Measurements from ENCODE around the gene GRAP2.
"Not testable (repeated sequence)": the region's sequence is repeated elsewhere in the genome, so short reads cannot be mapped to it uniquely, and the experiment has no call there.

GRAP2 gene

DNA sequence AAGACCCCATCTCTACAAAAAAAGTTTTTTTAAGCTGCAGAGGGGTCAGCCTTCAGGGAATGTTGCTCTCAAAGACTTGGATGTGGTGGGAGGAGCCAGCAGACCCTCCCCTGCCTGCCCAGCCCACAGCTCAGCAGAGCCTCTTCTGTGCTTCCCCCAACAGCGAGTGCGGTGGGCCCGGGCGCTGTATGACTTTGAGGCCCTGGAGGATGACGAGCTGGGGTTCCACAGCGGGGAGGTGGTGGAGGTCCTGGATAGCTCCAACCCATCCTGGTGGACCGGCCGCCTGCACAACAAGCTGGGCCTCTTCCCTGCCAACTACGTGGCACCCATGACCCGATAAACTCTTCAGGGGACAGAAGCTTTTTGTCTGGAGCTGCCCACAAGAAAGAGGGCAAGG lies 69.9 kb downstream of the GRAP2 start:
- DNase-seq = no peak

GRCh38 chr22:39972641-39973040 lies 71.8 kb downstream of the GRAP2 start:
- no peak for DNase-seq

DNA sequence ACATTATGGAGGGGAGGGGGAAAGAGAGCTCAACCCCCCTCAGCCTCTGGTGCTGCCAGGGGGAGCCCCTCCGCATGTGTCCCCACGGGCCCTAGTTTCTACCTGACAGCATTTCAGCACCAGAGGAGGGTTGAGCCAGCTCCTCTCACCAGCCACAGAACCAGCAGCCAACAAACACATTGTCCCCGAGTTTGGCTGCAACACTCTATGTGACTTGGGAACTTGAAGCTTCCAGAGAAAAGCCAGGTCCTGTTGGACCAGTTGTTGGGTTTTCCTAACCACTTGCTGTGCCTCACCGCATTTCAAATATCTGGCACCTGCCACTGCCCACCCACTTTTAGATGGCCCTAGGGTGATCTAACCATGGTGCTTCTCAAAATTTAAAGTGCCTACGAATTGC lies 72.8 kb downstream of the GRAP2 start:
- no peak for DNase-seq

- no peak for DNase-seq
These were observed 73.2 kb downstream of the GRAP2 start for GRCh38 chr22:39974065-39974464.

DNA sequence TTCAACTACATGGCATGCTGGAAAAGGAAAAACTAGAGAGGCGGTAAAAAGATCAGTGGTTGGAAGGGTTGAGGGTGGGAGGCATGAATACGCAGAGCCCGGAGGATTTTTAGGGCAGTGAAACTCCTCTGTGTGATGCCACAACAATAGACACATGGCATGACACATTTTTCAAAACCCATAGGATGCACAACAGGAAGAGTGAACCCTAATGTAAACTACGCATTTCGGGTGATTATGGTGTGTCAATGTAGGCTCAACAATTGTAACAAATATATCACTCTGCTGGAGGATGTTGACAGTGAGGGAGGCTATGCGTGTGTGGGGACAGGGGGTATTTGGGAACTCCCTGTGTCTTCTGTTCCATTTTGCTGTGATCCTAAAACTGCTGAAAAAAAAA lies 78.2 kb downstream of the GRAP2 start:
- DNase-seq = no peak

- no peak for DNase-seq
These were observed 78.6 kb downstream of the GRAP2 start for GRCh38 chr22:39979458-39979857.

GRCh38 chr22:39980596-39980995 lies 79.7 kb downstream of the GRAP2 start:
- no peak for DNase-seq

- no peak for DNase-seq
These were observed 82.5 kb downstream of the GRAP2 start for GRCh38 chr22:39983346-39983745.

GRCh38 chr22:39984006-39984405 lies 83.1 kb downstream of the GRAP2 start:
- no peak for DNase-seq

DNA sequence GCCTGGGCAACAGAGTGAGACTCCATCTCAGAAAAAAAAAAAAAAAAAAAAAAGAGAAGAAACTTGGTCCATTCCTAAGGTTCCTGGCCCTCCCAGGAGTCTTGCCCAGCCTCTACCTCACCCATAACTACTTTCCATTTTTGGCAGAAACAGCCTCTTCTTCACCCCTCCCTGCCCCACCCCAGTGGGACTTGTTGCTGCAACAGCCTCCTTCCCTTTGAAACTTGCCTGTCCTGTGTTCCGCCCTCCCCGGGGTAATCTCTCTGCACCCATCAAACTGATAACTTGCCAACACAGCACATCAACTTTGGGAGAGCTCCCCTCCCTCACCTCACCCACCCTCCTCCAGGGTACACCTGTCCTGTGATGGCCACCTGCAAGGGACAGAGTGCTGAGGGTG lies 83.9 kb downstream of the GRAP2 start:
- no peak for DNase-seq

- no peak for DNase-seq
These were observed 84.6 kb downstream of the GRAP2 start for GRCh38 chr22:39985383-39986035.

- no peak for DNase-seq
These were observed 87.7 kb downstream of the GRAP2 start for GRCh38 chr22:39988386-39989114.

DNA sequence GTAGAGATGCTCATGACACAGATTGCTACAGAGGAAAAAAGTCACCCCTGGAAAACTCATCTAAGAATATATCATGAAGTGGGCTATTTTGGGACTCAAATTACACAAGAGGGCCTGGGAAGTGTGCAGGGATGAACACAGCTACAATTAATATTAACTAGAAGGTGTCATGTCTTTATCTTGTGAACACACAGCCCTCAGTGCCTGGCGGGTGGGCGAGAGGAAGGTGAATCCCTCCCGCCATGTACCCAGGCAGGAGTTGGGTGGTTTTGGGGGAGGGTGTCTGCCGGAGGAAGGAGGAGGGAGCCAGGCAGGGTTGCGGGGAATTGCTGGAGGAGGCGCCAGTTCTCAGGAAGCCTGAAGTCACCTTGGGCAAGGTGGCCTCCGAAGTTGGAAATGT lies 88.7 kb downstream of the GRAP2 start:
- DNase-seq = no peak

- no peak for DNase-seq
These were observed 89.8 kb downstream of the GRAP2 start for GRCh38 chr22:39990686-39991085.

DNA sequence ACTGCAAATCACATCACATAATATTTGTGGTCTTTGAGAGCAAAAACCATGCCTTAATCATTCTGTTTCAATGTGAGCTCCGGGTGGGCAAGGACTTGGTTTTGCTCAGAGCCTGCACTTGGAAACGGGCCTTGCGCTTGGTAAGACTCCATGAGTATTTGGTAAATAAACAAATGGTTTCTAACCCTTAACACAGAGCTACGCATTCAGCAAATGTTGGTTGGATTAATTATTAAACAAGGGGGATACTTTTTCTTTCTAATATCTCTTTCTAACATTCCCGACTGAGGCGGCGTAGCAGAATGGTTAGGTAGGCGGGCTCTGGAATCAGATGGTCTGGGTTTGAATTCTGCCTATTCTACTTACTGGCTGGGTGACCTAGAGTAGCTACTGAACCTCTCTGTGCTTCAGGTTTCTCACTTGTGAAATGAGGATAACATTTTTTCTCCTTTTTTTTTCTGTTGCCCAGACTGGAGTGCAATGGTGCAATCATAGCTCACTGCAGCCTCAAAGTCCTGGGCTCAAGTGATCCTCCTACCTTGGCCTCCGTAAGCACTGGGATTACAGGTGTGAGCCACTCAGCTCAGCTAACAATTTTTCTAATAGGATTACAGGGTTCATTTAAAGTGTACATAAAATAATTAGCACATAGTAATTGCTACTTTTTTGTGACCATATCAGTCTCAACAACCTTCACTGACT lies 90.4 kb downstream of the GRAP2 start:
- no peak for DNase-seq

- DNase-seq = no peak
These were observed 91.4 kb downstream of the GRAP2 start for GRCh38 chr22:39992088-39992826.

- not testable (repeated sequence) for DNase-seq
These were observed 92.0 kb downstream of the GRAP2 start for GRCh38 chr22:39992894-39993293.

DNA sequence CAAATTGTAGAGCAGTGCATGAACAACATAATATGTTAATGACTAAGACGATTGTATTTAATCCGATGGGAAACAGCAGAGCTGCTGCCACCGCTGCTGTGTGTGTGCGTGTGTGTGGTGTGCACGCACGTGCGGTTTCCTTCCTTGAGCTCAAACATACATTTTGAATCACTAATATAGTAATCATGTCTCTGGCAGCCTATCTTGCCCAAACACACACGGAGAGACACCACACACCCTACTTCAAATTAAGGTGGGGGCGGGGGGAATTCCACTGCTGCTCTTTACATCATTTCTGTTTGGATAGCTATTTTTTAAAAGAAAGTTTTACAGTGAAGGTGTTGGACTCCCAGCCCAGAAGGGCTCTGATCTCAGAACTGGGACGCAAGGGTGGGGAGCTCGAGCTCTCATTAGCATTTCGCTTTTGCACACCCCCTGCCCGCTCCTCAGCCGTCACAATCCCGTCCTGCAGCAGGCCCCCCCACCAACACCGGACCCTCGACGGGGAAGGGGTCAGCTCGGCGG lies 93.2 kb downstream of the GRAP2 start:
- DNase-seq = no peak

DNA sequence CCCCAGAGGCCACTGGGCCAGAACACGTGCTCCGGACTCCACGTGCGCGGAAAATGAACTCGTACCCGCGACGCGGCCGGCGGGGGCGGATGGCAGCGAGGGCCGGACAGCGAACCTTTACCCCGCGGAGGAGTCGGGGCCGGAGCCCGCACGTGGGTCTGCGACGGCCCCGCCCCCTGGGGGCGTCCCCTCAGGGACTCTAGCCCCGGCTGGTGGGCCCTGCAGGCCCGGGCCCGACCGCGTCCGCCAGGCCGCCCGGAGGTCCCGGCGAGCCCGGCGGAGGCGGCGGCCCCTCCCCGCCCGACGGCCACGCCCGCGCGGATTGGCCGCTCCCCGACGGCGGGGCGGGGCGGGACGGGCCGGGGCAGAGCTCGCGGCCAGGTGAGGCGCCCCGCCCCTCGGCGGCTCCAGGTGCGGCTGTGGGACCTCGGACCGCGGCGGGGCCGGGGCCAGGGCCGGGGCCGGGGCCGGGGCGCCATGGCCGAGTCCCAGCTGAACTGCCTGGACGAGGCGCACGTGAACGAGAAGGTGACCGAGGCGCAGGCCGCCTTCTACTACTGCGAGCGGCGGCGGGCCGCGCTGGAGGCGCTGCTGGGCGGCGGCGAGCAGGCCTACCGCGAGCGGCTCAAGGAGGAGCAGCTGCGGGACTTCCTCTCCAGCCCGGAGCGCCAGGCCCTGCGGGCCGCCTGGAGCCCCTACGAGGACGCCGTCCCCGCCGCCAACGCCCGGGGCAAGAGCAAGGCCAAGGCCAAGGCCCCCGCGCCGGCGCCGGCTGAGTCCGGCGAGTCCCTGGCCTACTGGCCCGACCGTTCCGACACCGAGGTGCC lies 93.9 kb downstream of the GRAP2 start, which contains the start of gene FAM83F:
Gene FAM83F (plus strand): TSS at position 389 of the 827 bp plus-strand sequence. CDS start 89 bp downstream, at position 478.
- DNase-seq = no peak

DNA sequence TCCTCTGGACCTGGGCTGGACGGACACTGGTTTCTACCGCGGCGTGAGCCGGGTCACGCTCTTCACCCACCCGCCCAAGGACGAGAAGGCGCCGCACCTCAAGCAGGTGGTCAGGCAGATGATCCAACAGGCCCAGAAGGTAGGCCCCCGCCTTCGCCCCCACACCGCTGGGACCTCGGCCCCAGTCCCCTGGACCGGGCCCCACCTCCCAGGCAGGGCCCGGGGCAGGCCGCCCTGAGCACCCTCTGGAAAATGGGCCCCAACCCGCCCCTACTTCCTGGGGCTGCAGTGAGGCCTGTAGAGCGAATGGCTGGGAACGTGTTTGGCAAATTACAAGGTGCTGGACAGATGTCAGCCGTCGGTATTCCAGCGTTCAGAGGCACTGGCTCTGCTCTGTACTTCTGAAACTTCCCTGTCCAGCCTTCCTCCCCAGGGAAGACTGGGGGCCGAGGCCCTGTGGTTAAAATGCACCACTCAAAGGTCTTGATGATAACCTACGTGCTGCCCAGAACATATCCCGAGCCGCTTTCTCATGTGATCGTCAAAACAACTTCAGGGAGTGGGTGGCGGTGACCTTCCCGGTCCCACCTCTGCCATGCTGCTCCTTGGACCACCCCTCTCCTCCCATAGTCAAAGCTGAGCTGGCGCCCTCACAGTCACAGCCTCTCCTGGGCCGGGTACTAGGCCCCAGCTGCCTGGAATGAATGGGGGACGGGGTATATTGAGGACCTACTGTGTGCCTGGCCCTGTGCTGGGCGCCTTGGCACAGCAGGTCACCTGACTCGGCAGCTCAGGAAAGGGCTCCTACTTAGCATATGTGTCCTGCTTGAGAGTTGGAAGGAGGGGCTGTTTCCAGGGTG lies 94.7 kb downstream of the GRAP2 start:
- no peak for DNase-seq

- DNase-seq = no peak
These were observed 95.8 kb downstream of the GRAP2 start for GRCh38 chr22:39996732-39997131.
